Measurements from ENCODE around the gene ABCC4.
"Not testable (repeated sequence)": the region's sequence is repeated elsewhere in the genome, so short reads cannot be mapped to it uniquely, and the experiment has no call there.

Gene ABCC4

GRCh38 chr13:95296326-95296925 lies 4.8 kb downstream of the ABCC4 start:
- no peak for DNase-seq

- no peak for DNase-seq
These were observed 6.2 kb downstream of the ABCC4 start for GRCh38 chr13:95295026-95295425.

GRCh38 chr13:95292622-95293021 lies 8.6 kb downstream of the ABCC4 start:
- no peak for DNase-seq

GRCh38 chr13:95289901-95290300 lies 11.3 kb downstream of the ABCC4 start:
- DNase-seq = not testable (repeated sequence)

- DNase-seq = no peak
These were observed 12.2 kb downstream of the ABCC4 start for GRCh38 chr13:95289020-95289444.

- DNase-seq = no peak
These were observed 16.8 kb downstream of the ABCC4 start for GRCh38 chr13:95284436-95284835.

- DNase-seq = no peak
These were observed 22.2 kb downstream of the ABCC4 start for GRCh38 chr13:95279016-95279415.

GRCh38 chr13:95276037-95276505 lies 25.2 kb downstream of the ABCC4 start:
- no peak for DNase-seq

- DNase-seq = no peak
These were observed 25.8 kb downstream of the ABCC4 start for GRCh38 chr13:95275322-95276036.

GRCh38 chr13:95273592-95274132 lies 27.6 kb downstream of the ABCC4 start:
- not testable (repeated sequence) for DNase-seq

- DNase-seq = not testable (repeated sequence)
These were observed 29.2 kb downstream of the ABCC4 start for GRCh38 chr13:95272076-95272475.

GRCh38 chr13:95269756-95270155 lies 31.5 kb downstream of the ABCC4 start:
- no peak for DNase-seq

- DNase-seq = not testable (repeated sequence)
These were observed 32.7 kb downstream of the ABCC4 start for GRCh38 chr13:95268343-95269065.

GRCh38 chr13:95267662-95268342 lies 33.4 kb downstream of the ABCC4 start:
- no peak for DNase-seq

GRCh38 chr13:95264225-95264624 lies 37.0 kb downstream of the ABCC4 start:
- DNase-seq = no peak

- no peak for DNase-seq
These were observed 38.3 kb downstream of the ABCC4 start for GRCh38 chr13:95262837-95263384.

- DNase-seq = no peak
These were observed 39.3 kb downstream of the ABCC4 start for GRCh38 chr13:95261956-95262355.

- no peak for DNase-seq
These were observed 41.2 kb downstream of the ABCC4 start for GRCh38 chr13:95260031-95260525.

GRCh38 chr13:95258619-95259194 lies 42.5 kb downstream of the ABCC4 start:
- no peak for DNase-seq

- no peak for DNase-seq
These were observed 43.2 kb downstream of the ABCC4 start for GRCh38 chr13:95258098-95258497.

GRCh38 chr13:95256091-95256490 lies 45.2 kb downstream of the ABCC4 start:
- DNase-seq = no peak

All from right forelimb (tissue), 1 donor.